ENCODE data around the gene PDILT.
"Not testable (repeated sequence)": the region's sequence is repeated elsewhere in the genome, so short reads cannot be mapped to it uniquely, and the experiment has no call there.

The PDILT gene

GRCh38 chr16:20329392-20330138 lies 75.0 kb downstream of the PDILT start:
- TF ChIP-seq POLR2A (IDR thresholded peaks at IDR 0.05; ENCODE audit: low read length) (no peak), GATA1 (IDR thresholded peaks at IDR 0.05; ENCODE audit: low read depth, low read length) (no peak)
- DNase-seq: no peak

GRCh38 chr16:20327444-20328041 lies 77.0 kb downstream of the PDILT start, which contains the start of gene GP2:
GP2 (minus strand) TSS chr16:20327513; CDS start chr16:20326431, 1,082 bp downstream.
- no peak for TF ChIP-seq GATA1 (IDR thresholded peaks at IDR 0.05; ENCODE audit: low read depth, low read length)
- no peak for TF ChIP-seq POLR2A (IDR thresholded peaks at IDR 0.05; ENCODE audit: low read length)
- no peak for DNase-seq

GRCh38 chr16:20326321-20326720 lies 78.2 kb downstream of the PDILT start:
- no peak for TF ChIP-seq GATA1 (IDR thresholded peaks at IDR 0.05; ENCODE audit: low read depth, low read length)
- no peak for TF ChIP-seq POLR2A (IDR thresholded peaks at IDR 0.05; ENCODE audit: low read length)

GRCh38 chr16:20325005-20325404 lies 79.5 kb downstream of the PDILT start:
- TF ChIP-seq POLR2A (IDR thresholded peaks at IDR 0.05; ENCODE audit: low read length): no peak
- no peak for TF ChIP-seq GATA1 (IDR thresholded peaks at IDR 0.05; ENCODE audit: low read depth, low read length)
- DNase-seq: no peak

More at GRCh38 chr16:20326321-20326720, 78.2 kb downstream of the PDILT start:
- DNase-seq: no peak

GRCh38 chr16:20323591-20324117 lies 80.9 kb downstream of the PDILT start:
- TF ChIP-seq POLR2A (IDR thresholded peaks at IDR 0.05; ENCODE audit: low read length): no peak
- TF ChIP-seq GATA1 (IDR thresholded peaks at IDR 0.05; ENCODE audit: low read depth, low read length): no peak
- no peak for DNase-seq

GRCh38 chr16:20322696-20323095 lies 81.8 kb downstream of the PDILT start:
- no peak for DNase-seq
- TF ChIP-seq GATA1 (IDR thresholded peaks at IDR 0.05; ENCODE audit: low read depth, low read length) (no peak), POLR2A (IDR thresholded peaks at IDR 0.05; ENCODE audit: low read length) (no peak)

GRCh38 chr16:20321671-20322070 lies 82.9 kb downstream of the PDILT start:
- TF ChIP-seq POLR2A (IDR thresholded peaks at IDR 0.05; ENCODE audit: low read length): no peak
- no peak for TF ChIP-seq GATA1 (IDR thresholded peaks at IDR 0.05; ENCODE audit: low read depth, low read length)
- no peak for DNase-seq

- not testable (repeated sequence) for DNase-seq
Observed at GRCh38 chr16:20321051-20321450, 83.5 kb downstream of the PDILT start.

GRCh38 chr16:20320592-20320991 lies 83.9 kb downstream of the PDILT start:
- no peak for TF ChIP-seq POLR2A (IDR thresholded peaks at IDR 0.05; ENCODE audit: low read length)
- TF ChIP-seq GATA1 (IDR thresholded peaks at IDR 0.05; ENCODE audit: low read depth, low read length): no peak
- DNase-seq: no peak

GRCh38 chr16:20320178-20320577 lies 84.4 kb downstream of the PDILT start:
- no peak for DNase-seq
- TF ChIP-seq GATA1 (IDR thresholded peaks at IDR 0.05; ENCODE audit: low read depth, low read length): no peak
- TF ChIP-seq POLR2A (IDR thresholded peaks at IDR 0.05; ENCODE audit: low read length): no peak

- no peak for TF ChIP-seq POLR2A (IDR thresholded peaks at IDR 0.05; ENCODE audit: low read length)
- TF ChIP-seq GATA1 (IDR thresholded peaks at IDR 0.05; ENCODE audit: low read depth, low read length): no peak
- no peak for DNase-seq
Observed at GRCh38 chr16:20319406-20319805, 85.1 kb downstream of the PDILT start.

GRCh38 chr16:20318437-20318836 lies 86.1 kb downstream of the PDILT start:
- DNase-seq: no peak
- TF ChIP-seq GATA1 (IDR thresholded peaks at IDR 0.05; ENCODE audit: low read depth, low read length): no peak
- TF ChIP-seq POLR2A (IDR thresholded peaks at IDR 0.05; ENCODE audit: low read length): no peak

GRCh38 chr16:20318006-20318405 lies 86.5 kb downstream of the PDILT start:
- DNase-seq: no peak
- no peak for TF ChIP-seq GATA1 (IDR thresholded peaks at IDR 0.05; ENCODE audit: low read depth, low read length)
- no peak for TF ChIP-seq POLR2A (IDR thresholded peaks at IDR 0.05; ENCODE audit: low read length)

GRCh38 chr16:20317117-20317516 lies 87.4 kb downstream of the PDILT start:
- no peak for DNase-seq
- no peak for TF ChIP-seq POLR2A (IDR thresholded peaks at IDR 0.05; ENCODE audit: low read length)
- no peak for TF ChIP-seq GATA1 (IDR thresholded peaks at IDR 0.05; ENCODE audit: low read depth, low read length)

GRCh38 chr16:20316715-20317114 lies 87.8 kb downstream of the PDILT start:
- no peak for TF ChIP-seq POLR2A (IDR thresholded peaks at IDR 0.05; ENCODE audit: low read length)
- no peak for TF ChIP-seq GATA1 (IDR thresholded peaks at IDR 0.05; ENCODE audit: low read depth, low read length)
- no peak for DNase-seq
